IPS DF 4.7 (cell line): ENCODE data around the gene HCFC1R1.
"Not testable (repeated sequence)": the region's sequence is repeated elsewhere in the genome, so short reads cannot be mapped to it uniquely, and the experiment has no call there.

Experiments
- DNase-seq: peaks from one replicate; pipeline ENCODE4 v3.0.0-alpha.2; 2013; ENCODE audit warnings: low spot score; ENCODE audit errors: extremely low read depth

HCFC1R1 gene

GRCh38 chr16:3057181-3058138 is 33.7 kb upstream of the HCFC1R1 start:
- DNase-seq, result no peak

- DNase-seq, result no peak
Observed at GRCh38 chr16:3056336-3057180, 32.8 kb upstream of the HCFC1R1 start.

GRCh38 chr16:3055734-3056115 is 32.0 kb upstream of the HCFC1R1 start:
- not testable (repeated sequence) for DNase-seq

GRCh38 chr16:3054965-3055733 is 31.4 kb upstream of the HCFC1R1 start:
- DNase-seq, result no peak

GRCh38 chr16:3053330-3053710 is 29.6 kb upstream of the HCFC1R1 start:
- DNase-seq, result not testable (repeated sequence)

- DNase-seq, result not testable (repeated sequence)
Observed at GRCh38 chr16:3052571-3053329, 29.0 kb upstream of the HCFC1R1 start.

GRCh38 chr16:3051494-3051893 is 27.8 kb upstream of the HCFC1R1 start:
- DNase-seq, result no peak

- no peak for DNase-seq
Observed at GRCh38 chr16:3051009-3051408, 27.3 kb upstream of the HCFC1R1 start.

GRCh38 chr16:3050487-3050886 is 26.7 kb upstream of the HCFC1R1 start:
- no peak for DNase-seq

- DNase-seq, result no peak
Observed at GRCh38 chr16:3049921-3050481, 26.3 kb upstream of the HCFC1R1 start.

- DNase-seq, result no peak
Observed at GRCh38 chr16:3047387-3047720, 23.6 kb upstream of the HCFC1R1 start.

- no peak for DNase-seq
Observed at GRCh38 chr16:3046641-3047386, 23.1 kb upstream of the HCFC1R1 start.

GRCh38 chr16:3045758-3046640 is 22.3 kb upstream of the HCFC1R1 start, which contains the start of gene MMP25:
TSS of gene MMP25 (plus strand) at chr16:3046561. CDS start at chr16:3046918, 357 bp downstream.
- DNase-seq, result no peak

- DNase-seq, result no peak
Observed at GRCh38 chr16:3044708-3045107, 21.0 kb upstream of the HCFC1R1 start.

- no peak for DNase-seq
Observed at GRCh38 chr16:3042376-3042775, 18.6 kb upstream of the HCFC1R1 start.

GRCh38 chr16:3038896-3039295 is 15.2 kb upstream of the HCFC1R1 start:
- DNase-seq, result no peak

GRCh38 chr16:3038256-3038655 is 14.5 kb upstream of the HCFC1R1 start:
- no peak for DNase-seq

- no peak for DNase-seq
Observed at GRCh38 chr16:3036726-3037315, 13.1 kb upstream of the HCFC1R1 start, which contains the start of gene BICDL2. TSS of gene BICDL2 (minus strand) at chr16:3036944. CDS start at chr16:3035496, 1,448 bp downstream.
